RPMI8226 (cell line): ENCODE measurements around the gene RAB11FIP2.

Experiments used
- DNase-seq: peaks from one replicate; pipeline ENCODE4 v3.0.0-alpha.2; 2015

RAB11FIP2 gene

DNA sequence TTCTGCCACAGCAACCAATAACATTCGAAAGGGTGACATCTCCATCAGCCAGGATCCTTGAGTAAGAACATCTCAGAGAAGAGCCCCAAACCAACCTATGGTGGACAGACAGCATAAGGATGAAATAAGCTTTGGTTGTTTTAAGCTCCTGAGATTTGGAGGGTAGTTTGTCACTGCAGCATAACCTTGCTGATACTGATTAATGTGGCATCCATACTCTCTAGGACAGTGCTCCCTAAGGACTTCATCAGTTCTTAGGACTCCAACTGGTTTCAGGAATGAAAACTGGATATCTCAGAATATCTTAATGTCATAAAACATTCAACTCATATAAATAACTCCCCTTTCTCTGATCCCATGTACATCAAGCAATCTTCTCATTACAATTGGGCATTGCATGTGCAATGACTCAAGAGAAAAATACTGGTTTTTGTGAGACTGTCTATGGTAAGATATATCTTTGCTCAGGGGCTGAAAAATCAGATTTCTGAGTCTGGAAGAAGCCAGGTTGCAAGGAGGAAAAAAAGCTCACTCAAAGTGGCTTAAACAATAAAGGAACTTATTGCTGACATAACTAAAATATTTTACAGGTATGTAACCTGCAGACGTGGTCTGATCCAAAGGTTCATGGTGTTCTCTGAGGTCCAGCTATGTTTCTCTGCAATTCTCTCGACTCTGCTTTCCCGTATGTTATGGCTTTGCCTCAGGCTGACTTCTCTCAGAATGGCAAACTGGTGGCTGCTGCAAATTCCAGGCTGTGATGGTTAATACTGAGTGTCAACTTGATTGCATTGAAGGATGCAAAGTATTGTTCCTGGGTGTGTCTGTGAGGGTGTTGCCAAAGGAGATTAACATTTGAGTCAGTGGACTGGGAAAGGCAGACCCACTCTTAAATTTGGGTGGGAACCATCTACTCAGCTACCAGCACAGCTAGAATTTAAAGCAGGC is 65.7 kb downstream of the RAB11FIP2 start:
- no peak for DNase-seq

DNA sequence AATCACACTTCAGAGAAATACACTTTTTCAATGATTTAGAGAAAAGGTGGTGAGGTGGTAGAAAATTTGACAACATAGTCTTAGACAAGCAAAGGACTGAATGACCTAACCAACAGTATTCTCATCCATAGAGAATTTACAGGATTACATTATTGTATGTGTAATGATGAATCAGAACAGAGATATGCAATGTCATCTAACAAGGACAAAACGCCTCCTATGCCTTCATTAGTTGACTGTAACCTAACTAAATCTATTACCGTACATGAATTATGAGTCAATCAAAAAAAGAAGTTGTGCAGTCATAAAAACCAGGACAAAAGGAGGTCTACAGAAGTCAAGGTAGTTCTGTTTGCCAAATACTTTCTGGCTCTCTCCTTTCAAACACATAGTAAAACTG is 66.5 kb downstream of the RAB11FIP2 start:
- no peak for DNase-seq

DNA sequence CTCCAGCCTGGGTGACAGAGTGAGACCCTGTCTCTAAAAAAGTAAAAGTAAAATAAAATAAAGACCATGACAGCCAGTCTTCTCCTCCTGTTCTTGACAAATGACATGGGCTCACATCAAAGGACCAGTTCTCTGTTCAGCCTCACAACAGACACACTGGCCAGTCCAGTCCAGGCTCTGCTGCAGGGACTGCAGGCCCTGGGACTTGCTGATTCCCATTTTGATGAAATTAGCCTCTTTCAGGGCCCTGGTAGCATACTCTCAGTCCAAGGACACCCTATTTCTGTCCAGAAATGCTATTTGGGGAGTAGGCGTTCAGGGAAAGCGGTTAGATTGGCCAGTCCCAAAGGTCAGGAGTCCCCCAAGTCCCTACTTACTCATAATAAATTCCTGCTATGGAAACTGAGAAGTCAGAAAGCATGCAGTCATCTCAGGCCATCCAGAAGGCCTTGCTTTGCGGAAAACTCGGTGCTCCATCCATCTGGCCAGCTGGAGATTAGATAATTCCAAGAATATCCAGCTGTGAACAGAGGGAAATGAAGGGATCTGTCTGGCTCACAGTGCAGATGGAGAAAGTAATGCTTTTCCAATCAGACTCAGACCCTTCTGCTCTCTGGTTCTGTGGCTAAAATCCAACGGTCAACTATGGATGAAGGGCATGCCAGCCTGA is 74.4 kb downstream of the RAB11FIP2 start:
- DNase-seq = no peak

DNA sequence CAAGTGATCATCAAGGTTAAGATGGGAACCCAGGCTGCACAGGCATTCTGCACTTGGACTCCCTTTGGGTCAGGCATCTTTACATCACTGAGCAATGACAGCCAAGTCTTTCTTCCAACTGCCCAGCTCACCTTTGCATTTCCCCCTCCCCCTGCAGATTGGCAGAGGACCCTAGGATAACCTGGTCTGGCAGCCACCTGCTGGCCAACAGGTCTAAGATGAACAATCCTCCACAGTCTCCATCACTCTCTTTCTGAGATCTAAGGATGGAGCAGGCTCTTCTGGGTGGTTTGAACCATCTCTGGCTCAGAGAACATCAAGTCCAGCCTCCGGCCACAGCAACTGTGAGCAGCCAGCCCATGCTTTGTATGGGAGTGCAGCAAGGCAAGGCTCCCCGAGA is 75.8 kb downstream of the RAB11FIP2 start:
- no peak for DNase-seq

DNA sequence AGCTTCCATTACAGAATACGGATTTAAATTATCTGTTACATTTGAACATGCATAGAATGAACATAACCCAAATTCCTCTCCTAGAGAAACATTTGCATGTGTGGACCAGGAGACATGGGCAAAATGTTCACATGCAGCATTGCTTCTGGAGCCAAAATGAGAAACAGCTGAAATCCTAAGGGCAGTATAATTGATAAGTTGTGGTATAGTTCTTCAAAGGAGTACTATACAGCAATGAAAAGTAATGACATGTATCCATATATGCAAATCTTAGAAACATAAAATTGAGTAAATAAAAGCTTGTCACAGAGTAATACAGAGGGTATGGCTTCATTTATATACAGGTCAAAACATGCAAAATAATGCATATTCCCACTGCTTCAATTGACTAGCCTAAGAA is 77.1 kb downstream of the RAB11FIP2 start:
- no peak for DNase-seq

DNA sequence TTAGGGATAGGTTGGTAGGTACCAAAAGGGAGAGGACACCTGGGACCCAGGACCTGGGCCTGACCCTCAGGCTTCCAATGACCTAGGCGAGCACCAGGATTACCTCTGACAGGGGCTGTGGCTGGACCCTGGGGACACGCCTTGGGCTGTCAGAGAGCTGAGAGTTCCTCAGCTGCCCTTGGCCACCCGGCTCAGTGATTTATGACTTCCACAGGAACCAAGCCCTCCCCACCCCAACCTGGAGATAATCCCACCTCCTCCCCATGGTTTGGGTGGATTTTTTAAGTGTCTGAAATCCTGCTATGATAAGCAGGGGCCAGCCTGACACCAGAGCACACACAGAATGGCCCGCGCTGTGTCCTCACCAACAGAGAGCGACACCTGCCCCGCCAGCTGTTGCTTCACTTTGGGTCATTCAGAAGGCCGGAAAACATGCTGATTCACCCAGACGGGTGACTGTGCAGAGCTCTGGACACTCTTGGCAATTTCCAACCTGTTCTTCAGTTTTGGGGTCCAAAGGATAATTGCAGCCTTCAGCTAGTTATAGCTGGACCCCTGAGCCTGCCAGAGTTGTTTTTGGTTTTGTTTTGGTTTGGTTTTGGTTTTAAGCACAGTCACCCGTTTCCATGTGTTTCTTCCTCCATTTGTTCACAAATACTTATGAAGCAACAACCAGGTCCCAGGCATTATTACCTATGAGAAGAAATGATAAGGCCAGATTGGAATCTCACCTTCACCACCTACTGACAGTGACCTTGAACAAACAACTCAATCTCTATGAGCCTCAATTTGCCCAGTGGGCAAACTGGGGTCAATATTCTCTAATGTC is 78.2 kb downstream of the RAB11FIP2 start:
- no peak for DNase-seq

DNA sequence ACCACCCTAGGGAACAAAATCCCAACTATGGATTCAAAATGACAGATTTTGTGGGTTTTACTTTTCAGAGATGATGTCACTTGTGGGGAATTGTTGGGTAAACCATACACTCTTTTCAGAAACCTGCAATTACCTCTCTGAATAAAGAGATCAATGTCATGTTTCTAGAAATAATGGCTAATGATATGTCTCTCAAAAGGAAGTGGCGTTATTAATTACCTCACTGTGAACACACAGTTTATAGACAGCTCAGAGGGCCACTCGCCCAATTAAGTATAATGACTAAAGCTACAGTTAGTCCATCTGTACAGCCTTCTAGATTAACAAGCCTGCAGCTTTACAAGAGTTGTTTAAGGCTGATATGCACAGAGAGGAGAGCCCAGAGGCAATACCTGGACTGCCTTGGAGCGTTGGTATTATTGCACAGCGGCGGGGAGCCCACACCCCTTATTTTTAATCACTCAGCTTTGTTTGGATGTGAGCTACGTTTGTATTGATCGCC is 79.5 kb downstream of the RAB11FIP2 start:
- no peak for DNase-seq

DNA sequence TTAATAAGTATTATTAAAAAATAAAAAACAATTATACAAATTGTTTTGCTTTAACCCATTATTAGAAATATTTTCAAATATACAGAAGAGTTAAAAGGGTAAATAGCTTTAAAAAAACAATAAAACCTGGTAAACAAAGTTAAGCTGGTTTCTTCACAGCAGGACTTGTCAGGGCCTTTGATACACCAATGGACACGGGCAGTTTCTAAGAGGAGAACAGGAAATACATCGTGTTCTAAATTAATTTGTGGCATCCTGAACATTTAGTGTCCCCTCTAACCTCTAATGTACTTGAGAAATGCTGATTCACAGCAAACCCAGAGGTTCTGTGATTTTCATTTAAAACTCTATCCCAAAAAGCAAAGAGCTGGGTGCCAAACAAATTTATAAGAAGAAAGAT is 80.8 kb downstream of the RAB11FIP2 start:
- no peak for DNase-seq

DNA sequence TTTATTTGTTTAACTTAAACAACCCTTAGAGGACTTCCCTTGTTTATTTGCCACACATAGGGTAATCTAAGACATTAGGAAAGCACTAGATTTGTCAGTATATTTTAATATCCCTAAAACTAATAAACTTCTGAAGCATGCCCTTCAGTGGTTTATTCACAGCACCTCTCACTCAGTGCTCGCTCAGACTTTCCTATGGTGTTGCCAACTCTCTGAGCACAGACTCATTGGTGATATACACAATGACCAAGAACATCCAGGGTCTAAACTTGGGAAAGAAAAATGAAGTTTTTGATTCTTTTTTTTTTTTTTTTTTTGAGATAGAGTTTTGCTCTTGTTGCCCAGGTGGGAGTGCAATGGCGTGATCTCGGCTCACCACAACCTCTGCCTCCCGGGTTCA is 82.2 kb downstream of the RAB11FIP2 start:
- DNase-seq = no peak

DNA sequence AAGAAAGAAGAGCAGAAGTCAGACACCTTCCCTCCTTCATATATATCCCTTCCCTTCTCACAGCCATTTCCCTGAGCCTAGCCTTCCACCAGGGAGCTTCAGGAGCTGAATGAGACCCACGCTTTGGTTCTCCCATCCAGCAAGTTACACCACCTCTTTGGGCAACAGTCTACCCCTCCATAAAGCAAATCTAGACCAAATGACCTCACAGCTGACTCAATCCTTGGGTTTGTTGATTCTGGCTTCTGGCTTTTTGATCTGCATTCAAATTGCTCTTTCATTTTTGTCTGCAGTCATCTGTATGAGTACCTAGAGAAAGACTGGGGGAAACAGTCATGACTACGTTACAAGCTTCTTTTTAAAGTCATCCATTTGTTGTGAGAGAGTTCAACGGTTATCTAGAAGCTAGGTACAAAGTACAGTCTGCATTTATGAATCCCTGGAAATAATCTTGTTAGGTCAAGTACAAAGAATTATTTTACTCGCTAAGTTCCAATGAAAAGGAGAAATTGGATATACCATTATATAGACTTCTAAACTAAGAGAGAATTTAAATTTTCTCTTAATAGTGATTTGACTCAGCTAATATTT is 86.3 kb downstream of the RAB11FIP2 start:
- no peak for DNase-seq

DNA sequence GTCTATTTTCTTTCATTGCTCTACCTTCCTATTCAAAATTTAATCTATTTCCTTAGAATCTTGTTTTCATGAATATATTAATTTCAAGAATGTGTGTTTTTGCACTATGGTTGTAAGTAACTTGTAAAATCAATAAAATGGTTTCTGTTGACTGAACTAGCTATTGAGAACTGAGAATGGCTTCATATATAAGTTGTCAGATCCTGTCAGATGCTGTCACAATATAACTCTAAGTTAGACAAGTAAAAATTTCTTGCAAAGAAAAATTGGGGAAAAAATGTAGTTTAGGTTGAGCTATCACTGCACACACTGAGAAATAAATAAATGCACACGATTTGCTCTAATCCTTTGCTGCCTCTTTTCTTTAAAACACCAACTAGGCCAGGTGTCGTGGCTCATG is 89.8 kb downstream of the RAB11FIP2 start:
- DNase-seq = no peak

DNA sequence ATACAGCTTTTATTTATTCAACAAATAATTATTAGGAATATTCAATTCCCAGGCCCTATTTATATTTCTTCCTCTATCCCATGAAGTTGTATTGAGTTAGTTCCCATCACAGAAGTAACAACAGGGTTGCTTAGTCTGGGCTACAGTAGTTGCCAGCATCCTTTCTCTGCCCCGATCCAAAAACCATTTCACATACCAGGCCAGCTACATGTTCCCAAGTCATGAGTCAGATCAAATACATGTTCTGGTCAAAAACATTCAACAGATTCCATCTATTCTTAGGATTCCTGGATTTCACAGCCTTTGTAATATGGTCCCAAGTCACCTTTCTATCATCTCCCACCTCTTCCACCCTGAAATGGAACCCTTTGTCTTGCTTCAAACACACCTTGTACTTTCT is 91.6 kb downstream of the RAB11FIP2 start:
- DNase-seq = no peak
